SK-N-SH (cell line): Measurements from ENCODE around the gene CPNE2.

ENCODE experiments used
- CTCF ChIP-seq: fragments of 200-600 bp; sonication (generic); IDR thresholded peaks from 2 replicates; pipeline ENCODE4 v1.6.1; 2017; ENCODE audit warnings: antibody characterized with exemption, mild to moderate bottlenecking, moderate library complexity
- GABPA ChIP-seq: IDR thresholded peaks from 2 replicates; pipeline ENCODE4 v1.4.0; 2012; ENCODE audit warnings: low read depth, mild to moderate bottlenecking
- NFIC ChIP-seq: IDR thresholded peaks from 2 replicates; pipeline ENCODE4 v1.4.0; 2012; ENCODE audit warnings: borderline replicate concordance
- RFX5 ChIP-seq: IDR thresholded peaks from 2 replicates; pipeline ENCODE4 v1.6.1; 2012; ENCODE audit warnings: mild to moderate bottlenecking, improper control_type of control experiment, low read length

- no peak for TF ChIP-seq CTCF
- TF ChIP-seq GABPA = no peak
- no peak for TF ChIP-seq NFIC
- TF ChIP-seq RFX5 = no peak
These were observed 67.1 kb downstream of the CPNE2 start for GRCh38 chr16:57159447-57159846.
